HEK293T (cell line): ENCODE measurements around the gene CLCN3.
A peak's percentile ranks its signal among the peaks of the same experiment; 100 is the strongest.

Experiments used
- CTCF ChIA-PET: fragments of 350-600 bp; formaldehyde crosslinking; extraction: SDS; loops from one replicate; lab custom pipeline; 2021; ENCODE audit warnings: antibody characterized with exemption, inconsistent platforms; lab: Yijun Ruan, JAX
- POLR2A ChIA-PET: fragments of 350-600 bp; formaldehyde crosslinking; extraction: SDS; loops from one replicate; lab custom pipeline; 2020; ENCODE audit warnings: antibody characterized with exemption, inconsistent platforms; lab: Yijun Ruan, JAX
- DNase-seq: peaks from one replicate; pipeline ENCODE4 v3.0.0; 2012; ENCODE audit warnings: mixed read lengths; ENCODE audit errors: extremely low spot score
- ARNT ChIP-seq: fragments of 450-650 bp; IDR thresholded peaks from 2 replicates; pipeline ENCODE4 v1.6.1; 2017; ENCODE audit warnings: mild to moderate bottlenecking
- BHLHE40 ChIP-seq: fragments of 450-650 bp; IDR thresholded peaks from 2 replicates; pipeline ENCODE4 v1.6.1; 2016; ENCODE audit warnings: mild to moderate bottlenecking, moderate library complexity, borderline replicate concordance
- CTBP1 ChIP-seq: fragments of 450-650 bp; IDR thresholded peaks from 2 replicates; pipeline ENCODE4 v1.6.1; 2016; ENCODE audit warnings: borderline replicate concordance
- ELF4 ChIP-seq: fragments of 450-650 bp; IDR thresholded peaks from 2 replicates; pipeline ENCODE4 v1.6.1; 2017; ENCODE audit warnings: antibody characterized with exemption
- FOXA1 ChIP-seq: fragments of 450-650 bp; IDR thresholded peaks from 2 replicates; pipeline ENCODE4 v1.6.1; 2016; ENCODE audit warnings: mild to moderate bottlenecking
- FOXK2 ChIP-seq: fragments of 450-650 bp; IDR thresholded peaks from 2 replicates; pipeline ENCODE4 v1.6.1; 2016; ENCODE audit warnings: mild to moderate bottlenecking
- FOXM1 ChIP-seq: fragments of 450-650 bp; IDR thresholded peaks from 2 replicates; pipeline ENCODE4 v1.6.1; 2017; ENCODE audit warnings: mild to moderate bottlenecking, borderline replicate concordance
- HDGF ChIP-seq: fragments of 450-650 bp; IDR thresholded peaks from 2 replicates; pipeline ENCODE4 v1.6.1; 2017; ENCODE audit warnings: antibody characterized with exemption, borderline replicate concordance
- L3MBTL2 ChIP-seq: fragments of 450-650 bp; conservative IDR thresholded peaks from 2 replicates; pipeline ENCODE4 v1.6.1; 2016; ENCODE audit warnings: mild to moderate bottlenecking
- LEF1 ChIP-seq: fragments of 450-650 bp; IDR thresholded peaks from 2 replicates; pipeline ENCODE4 v1.6.1; 2017; ENCODE audit warnings: mild to moderate bottlenecking, borderline replicate concordance
- NFRKB ChIP-seq: fragments of 450-650 bp; IDR thresholded peaks from 2 replicates; pipeline ENCODE4 v1.6.1; 2016; ENCODE audit warnings: mild to moderate bottlenecking, moderate library complexity
- SP1 ChIP-seq: fragments of 450-650 bp; IDR thresholded peaks from 2 replicates; pipeline ENCODE4 v1.6.1; 2017
- SUZ12 ChIP-seq: fragments of 450-650 bp; IDR thresholded peaks from 2 replicates; pipeline ENCODE4 v1.6.1; 2016; ENCODE audit warnings: mild to moderate bottlenecking
- TARDBP ChIP-seq: fragments of 450-650 bp; IDR thresholded peaks from 2 replicates; pipeline ENCODE4 v1.6.1; 2016
- ZNF384 ChIP-seq: fragments of 450-650 bp; IDR thresholded peaks from 2 replicates; pipeline ENCODE4 v1.6.1; 2016
- TF ChIP-seq, protein P1 (sequence below): fragments of 450-650 bp; IDR thresholded peaks from 2 replicates; pipeline ENCODE4 v1.6.1; 2016

Gene CLCN3

GRCh38 chr4:169662206-169662605, 41.8 kb downstream of the CLCN3 start:
- CTCF ChIA-PET = interaction anchor here (0.6 to 0.9 kb wide), 2 partner anchors 19 to 49 kb away, joined by 3 read pairs; no protein-coding TSS in a partner anchor
- no peak for DNase-seq
- POLR2A ChIA-PET = interaction anchor here (0.7 to 5.6 kb wide), 3 partner anchors 42 to 82 kb away, joined by 3 to 32 read pairs (median 11); partner anchors contain the start of genes CLCN3 and NEK1
- TF ChIP-seq, protein P1, sequence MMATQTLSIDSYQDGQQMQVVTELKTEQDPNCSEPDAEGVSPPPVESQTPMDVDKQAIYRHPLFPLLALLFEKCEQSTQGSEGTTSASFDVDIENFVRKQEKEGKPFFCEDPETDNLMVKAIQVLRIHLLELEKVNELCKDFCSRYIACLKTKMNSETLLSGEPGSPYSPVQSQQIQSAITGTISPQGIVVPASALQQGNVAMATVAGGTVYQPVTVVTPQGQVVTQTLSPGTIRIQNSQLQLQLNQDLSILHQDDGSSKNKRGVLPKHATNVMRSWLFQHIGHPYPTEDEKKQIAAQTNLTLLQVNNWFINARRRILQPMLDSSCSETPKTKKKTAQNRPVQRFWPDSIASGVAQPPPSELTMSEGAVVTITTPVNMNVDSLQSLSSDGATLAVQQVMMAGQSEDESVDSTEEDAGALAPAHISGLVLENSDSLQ = peak; percentile 83
- TF ChIP-seq LEF1 (no peak), SUZ12 (no peak), FOXA1 (no peak), ARNT (peak; percentile 80)

- no peak for TF ChIP-seq FOXK2
- TF ChIP-seq TARDBP = no peak
- no peak for TF ChIP-seq FOXA1
- no peak for TF ChIP-seq SP1
- TF ChIP-seq, protein P1 = no peak
- TF ChIP-seq ZNF384 = no peak
- no peak for TF ChIP-seq BHLHE40
- TF ChIP-seq HDGF = no peak
- no peak for TF ChIP-seq ELF4
- TF ChIP-seq CTBP1 = no peak
- CTCF ChIA-PET = no interaction called here
- no peak for DNase-seq
- POLR2A ChIA-PET = interaction anchor here (3.5 kb wide), 1 partner anchor 44 kb away, joined by 11 read pairs; the partner anchor contains the start of gene CLCN3
Observed at GRCh38 chr4:169663402-169663801, 43.0 kb downstream of the CLCN3 start.

- DNase-seq = no peak
- CTCF ChIA-PET = no interaction called here
- no peak for TF ChIP-seq FOXK2
- TF ChIP-seq NFRKB = no peak
- no peak for TF ChIP-seq FOXA1
- TF ChIP-seq TARDBP = no peak
- TF ChIP-seq SUZ12 = no peak
- TF ChIP-seq LEF1 = no peak
- no peak for TF ChIP-seq SP1
- no peak for TF ChIP-seq BHLHE40
- TF ChIP-seq L3MBTL2 = no peak
- no peak for TF ChIP-seq ZNF384
- no peak for TF ChIP-seq ARNT
- no peak for TF ChIP-seq HDGF
- TF ChIP-seq FOXM1 = no peak
- no peak for TF ChIP-seq CTBP1
- no peak for TF ChIP-seq ELF4
- TF ChIP-seq, protein P1 = no peak
- POLR2A ChIA-PET = interaction anchor here (3.5 kb wide), 1 partner anchor 44 kb away, joined by 11 read pairs; the partner anchor contains the start of gene CLCN3
Observed at GRCh38 chr4:169663831-169664230, 43.5 kb downstream of the CLCN3 start.

GRCh38 chr4:169664615-169665014, 44.2 kb downstream of the CLCN3 start:
- POLR2A ChIA-PET = interaction anchor here (3.5 kb wide), 1 partner anchor 45 kb away, joined by 11 read pairs; the partner anchor contains the start of gene CLCN3
- CTCF ChIA-PET = no interaction called here
- DNase-seq = no peak
- TF ChIP-seq ZNF384 = no peak
- no peak for TF ChIP-seq BHLHE40
- no peak for TF ChIP-seq FOXM1
- no peak for TF ChIP-seq HDGF
- TF ChIP-seq SP1 = no peak
- no peak for TF ChIP-seq ELF4
- TF ChIP-seq SUZ12 = no peak
- no peak for TF ChIP-seq LEF1
- TF ChIP-seq FOXA1 = no peak
- no peak for TF ChIP-seq CTBP1
- TF ChIP-seq FOXK2 = no peak
- TF ChIP-seq ARNT = no peak
- no peak for TF ChIP-seq L3MBTL2
- TF ChIP-seq TARDBP = no peak
- TF ChIP-seq, protein P1 = no peak

- TF ChIP-seq TARDBP (no peak), BHLHE40 (no peak), CTBP1 (no peak), SUZ12 (no peak), NFRKB (no peak), ZNF384 (no peak), FOXA1 (no peak), FOXM1 (no peak), FOXK2 (no peak), L3MBTL2 (no peak), ARNT (no peak), HDGF (no peak), LEF1 (no peak), ELF4 (no peak), SP1 (no peak)
- TF ChIP-seq, protein P1 = no peak
- DNase-seq = no peak
- ChIA-PET CTCF (no interaction called here), POLR2A (no interaction called here)
Observed at GRCh38 chr4:169665046-169665737, 44.8 kb downstream of the CLCN3 start.
